ENCODE data around the gene MRPL37.

Gene MRPL37

DNA sequence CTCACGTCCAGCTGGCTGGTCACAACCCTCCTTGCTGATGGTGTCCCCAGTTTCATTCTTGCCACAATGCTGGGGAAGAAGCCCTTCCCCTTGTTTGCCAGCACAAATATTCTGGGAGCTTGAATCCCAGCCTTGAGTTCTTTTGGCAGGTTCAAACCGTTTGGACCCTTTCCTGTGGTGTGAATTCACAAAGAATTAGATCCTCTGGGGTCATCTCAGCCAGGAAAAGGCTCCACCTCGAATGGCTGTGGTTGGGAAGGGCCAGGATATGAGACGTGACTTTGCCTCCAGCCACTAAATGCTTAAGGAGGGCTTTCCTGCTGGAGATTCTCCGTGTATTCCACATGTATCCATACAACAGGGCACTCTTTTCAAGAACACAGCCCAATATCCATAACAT, 66.9 kb downstream of the MRPL37 start:
- WGBS (ENCODE audit: insufficient coverage), result 79% methylated on average over 5 of the region's 5 CpGs
- Histone ChIP-seq H3K4me1 (ENCODE audit: control extremely low read depth in 1 of 4, control insufficient read depth in 4 of 4, insufficient read depth in 4 of 4, low read length in 3 of 4) (no peaks in the 10 kb centered on the region), H3K27ac (ENCODE audit: insufficient read depth in 1 of 2, low read depth in 1 of 2, low read length in 2 of 2, poor library complexity in 1 of 2, severe bottlenecking in 2 of 2) (no peak overlapping the region), H3K36me3 (ENCODE audit: control insufficient read depth in 4 of 4, insufficient read depth in 4 of 4, low read length in 3 of 4) (peaks cover 0 to 63% (median 32%) of the 10 kb centered on the region in 4 experiments), H3K4me3 (ENCODE audit: control insufficient read depth in 1 of 7, extremely low read depth in 1 of 7, insufficient read depth in 4 of 7, low read depth in 2 of 7, low read length in 6 of 7) (no peak overlapping the region), H3K27me3 (replicated peaks in 2 of 5; ENCODE audit: control insufficient read depth in 4 of 5, insufficient read depth in 5 of 5, low read length in 4 of 5) (no peaks in the 10 kb centered on the region), H3K9me3 (ENCODE audit: control extremely low read depth in 1 of 5, control insufficient read depth in 4 of 5, insufficient read depth in 2 of 5, low read depth in 1 of 5, low read length in 4 of 5) (no peaks in the 10 kb centered on the region)
- ChIA-PET CTCF (interaction anchor here (1.0 kb wide), 1 partner anchor 84 kb away, joined by 3 read pairs; no protein-coding TSS in a partner anchor), POLR2A (no interaction called here)
- no peak for DNase-seq

Data from common myeloid progenitor, CD34-positive (primary cell).